HepG2 (cell line): Measurements from ENCODE around the gene TBC1D22A. TPM values are rescaled to one million over a fixed set of nuclear protein-coding genes. Genes with fewer than 3 reads are reported as not detected.
A peak's percentile ranks its signal among the peaks of the same experiment; 100 is the strongest.

Source experiments
- LCORL ChIP-seq, 2 experiments: fragments of 450-650 bp in 1 of 2; sonication (generic) in 1 of 2; formaldehyde crosslinking in 1 of 2; IDR thresholded peaks; 2 replicates each; pipeline versions ENCODE4 v1.5.0 to v1.6.1; 2017 to 2020; ENCODE audit warnings: antibody characterized with exemption in 1 of 2, missing genetic modification reagents in 1 of 2
- MED13 ChIP-seq: sonication (generic); formaldehyde crosslinking; IDR thresholded peaks from 2 replicates; pipeline ENCODE4 v1.5.0; 2020; ENCODE audit warnings: missing genetic modification reagents
- PHF21A ChIP-seq: sonication (generic); formaldehyde crosslinking; IDR thresholded peaks from 2 replicates; pipeline ENCODE4 v1.5.0; 2020; ENCODE audit warnings: mild to moderate bottlenecking, missing genetic modification reagents
- STAG1 ChIP-seq: sonication (generic); formaldehyde crosslinking; IDR thresholded peaks from 2 replicates; pipeline ENCODE4 v1.4.0; 2020; ENCODE audit warnings: missing genetic modification reagents
- XRCC5 ChIP-seq: fragments of 200-400 bp; formaldehyde crosslinking; optimal IDR thresholded peaks from 2 replicates; pipeline ENCODE3; 2017; ENCODE audit warnings: mild to moderate bottlenecking, low read length
- ZNF331 ChIP-seq: sonication (generic); formaldehyde crosslinking; IDR thresholded peaks from 2 replicates; pipeline ENCODE4 v1.4.0; 2020; ENCODE audit warnings: missing genetic modification reagents
- ZNF333 ChIP-seq: sonication (generic); formaldehyde crosslinking; IDR thresholded peaks from 2 replicates; pipeline ENCODE4 v1.4.0; 2020; ENCODE audit warnings: mild to moderate bottlenecking, missing genetic modification reagents, borderline replicate concordance
- polyA plus RNA-seq, 8 experiments: library from polyadenylated mRNA; depleted of rRNA in 3 of 8; stranded (reverse) in 7 of 8; unstranded in 1 of 8; fragments of >200 nt; fragmentation: Illumina TruSeq in 4 of 8; extraction: Trizol in 4 of 8; gene quantifications; 2 replicates each; pipeline versions ENCODE4 v1.2.1 to v1.2.3, GENCODE V29; 2011 to 2016; ENCODE audit warnings: low read depth in 4 of 8, missing spikeins in 1 of 8, mixed read lengths in 1 of 8; ENCODE audit not compliant: insufficient read depth in 1 of 8
- total RNA-seq, 5 experiments: library from RNA; depleted of rRNA; stranded (reverse); fragments of >200 nt; fragmentation: Illumina TruSeq; extraction: Trizol; gene quantifications; 2 replicates each; pipeline ENCODE4 v1.2.3, GENCODE V29; 2016; ENCODE audit warnings: low read depth in 1 of 5
- TF ChIP-seq, protein P1 (sequence below): sonication (generic); formaldehyde crosslinking; IDR thresholded peaks from 2 replicates; pipeline ENCODE4 v1.5.1; 2020; ENCODE audit warnings: mild to moderate bottlenecking, missing genetic modification reagents, moderate library complexity
- TF ChIP-seq, protein P2 (sequence below): sonication (generic); formaldehyde crosslinking; IDR thresholded peaks from 2 replicates; pipeline ENCODE4 v1.4.0; 2020; ENCODE audit warnings: missing genetic modification reagents
- TF ChIP-seq, protein P3 (sequence below), 2 experiments: sonication (generic) in 1 of 2; formaldehyde crosslinking in 1 of 2; IDR thresholded peaks; 2 replicates each; pipeline versions ENCODE4 v1.5.1 to v1.6.1; 2011 to 2020; ENCODE audit warnings: borderline replicate concordance in 1 of 2, low read depth in 1 of 2, low read length in 1 of 2, mild to moderate bottlenecking in 1 of 2, missing genetic modification reagents in 1 of 2, moderate library complexity in 1 of 2
- TF ChIP-seq, protein P4 (sequence below): IDR thresholded peaks from 2 replicates; pipeline ENCODE4 v1.6.1; 2012; ENCODE audit warnings: inconsistent platforms
- TF ChIP-seq, protein P5 (sequence below): sonication (generic); formaldehyde crosslinking; IDR thresholded peaks from 2 replicates; pipeline ENCODE4 v1.5.0; 2020; ENCODE audit warnings: mild to moderate bottlenecking, missing genetic modification reagents
- TF ChIP-seq, protein P6 (sequence below): sonication (generic); formaldehyde crosslinking; IDR thresholded peaks from 2 replicates; pipeline ENCODE4 v1.4.0; 2020; ENCODE audit warnings: low read depth, mild to moderate bottlenecking, missing genetic modification reagents

The TBC1D22A gene
- total and polyA plus RNA-seq, 2 of the 13 experiments (the other 11 are each of a cell fraction or from before 2014, with no cell fraction given), result 17.3 to 18.0 TPM

DNA sequence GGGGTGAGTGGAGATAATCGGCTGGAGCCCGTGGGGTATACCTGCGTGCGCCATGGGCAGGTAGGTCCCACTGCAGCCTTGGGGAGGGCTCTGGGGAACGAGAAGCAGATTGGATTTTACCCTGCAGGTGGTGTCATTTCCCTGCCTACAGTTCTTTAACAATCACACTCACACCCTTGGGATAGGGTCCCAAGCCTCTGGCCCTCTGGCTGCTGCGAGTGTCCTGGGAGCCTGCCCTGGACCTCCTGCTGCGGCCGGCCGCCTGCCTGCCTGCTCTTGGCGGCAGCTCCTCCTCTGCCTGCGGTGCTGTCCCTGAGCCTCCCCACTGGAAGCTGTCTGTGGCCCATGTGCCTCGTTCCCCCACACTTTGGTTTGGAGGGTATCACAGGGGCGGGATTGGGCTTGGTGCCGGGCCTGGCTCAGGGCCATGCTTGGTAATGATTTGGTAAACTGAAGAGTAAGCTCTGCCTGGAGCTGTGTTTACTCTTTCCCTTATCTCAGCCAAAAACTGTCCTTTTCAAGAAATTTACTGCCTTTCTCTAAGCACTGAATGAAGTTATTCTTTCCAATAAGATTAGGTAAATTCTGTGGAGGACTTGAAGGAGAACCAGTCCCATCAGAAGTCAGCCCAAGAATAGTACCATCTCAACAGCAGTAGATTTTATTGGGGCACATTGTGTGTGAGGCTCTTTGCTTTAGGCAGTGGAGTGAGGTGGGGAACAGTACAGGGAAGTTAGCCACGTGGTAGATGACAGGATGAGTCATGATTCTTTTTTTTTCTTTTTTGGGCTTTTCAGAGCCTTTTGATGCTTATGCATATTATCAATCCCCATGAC, 53.7 kb downstream of the TBC1D22A start (continued):
- TF ChIP-seq, protein P1, sequence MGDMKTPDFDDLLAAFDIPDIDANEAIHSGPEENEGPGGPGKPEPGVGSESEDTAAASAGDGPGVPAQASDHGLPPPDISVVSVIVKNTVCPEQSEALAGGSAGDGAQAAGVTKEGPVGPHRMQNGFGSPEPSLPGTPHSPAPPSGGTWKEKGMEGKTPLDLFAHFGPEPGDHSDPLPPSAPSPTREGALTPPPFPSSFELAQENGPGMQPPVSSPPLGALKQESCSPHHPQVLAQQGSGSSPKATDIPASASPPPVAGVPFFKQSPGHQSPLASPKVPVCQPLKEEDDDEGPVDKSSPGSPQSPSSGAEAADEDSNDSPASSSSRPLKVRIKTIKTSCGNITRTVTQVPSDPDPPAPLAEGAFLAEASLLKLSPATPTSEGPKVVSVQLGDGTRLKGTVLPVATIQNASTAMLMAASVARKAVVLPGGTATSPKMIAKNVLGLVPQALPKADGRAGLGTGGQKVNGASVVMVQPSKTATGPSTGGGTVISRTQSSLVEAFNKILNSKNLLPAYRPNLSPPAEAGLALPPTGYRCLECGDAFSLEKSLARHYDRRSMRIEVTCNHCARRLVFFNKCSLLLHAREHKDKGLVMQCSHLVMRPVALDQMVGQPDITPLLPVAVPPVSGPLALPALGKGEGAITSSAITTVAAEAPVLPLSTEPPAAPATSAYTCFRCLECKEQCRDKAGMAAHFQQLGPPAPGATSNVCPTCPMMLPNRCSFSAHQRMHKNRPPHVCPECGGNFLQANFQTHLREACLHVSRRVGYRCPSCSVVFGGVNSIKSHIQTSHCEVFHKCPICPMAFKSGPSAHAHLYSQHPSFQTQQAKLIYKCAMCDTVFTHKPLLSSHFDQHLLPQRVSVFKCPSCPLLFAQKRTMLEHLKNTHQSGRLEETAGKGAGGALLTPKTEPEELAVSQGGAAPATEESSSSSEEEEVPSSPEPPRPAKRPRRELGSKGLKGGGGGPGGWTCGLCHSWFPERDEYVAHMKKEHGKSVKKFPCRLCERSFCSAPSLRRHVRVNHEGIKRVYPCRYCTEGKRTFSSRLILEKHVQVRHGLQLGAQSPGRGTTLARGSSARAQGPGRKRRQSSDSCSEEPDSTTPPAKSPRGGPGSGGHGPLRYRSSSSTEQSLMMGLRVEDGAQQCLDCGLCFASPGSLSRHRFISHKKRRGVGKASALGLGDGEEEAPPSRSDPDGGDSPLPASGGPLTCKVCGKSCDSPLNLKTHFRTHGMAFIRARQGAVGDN, result peak; percentile 82
- TF ChIP-seq, protein P2, sequence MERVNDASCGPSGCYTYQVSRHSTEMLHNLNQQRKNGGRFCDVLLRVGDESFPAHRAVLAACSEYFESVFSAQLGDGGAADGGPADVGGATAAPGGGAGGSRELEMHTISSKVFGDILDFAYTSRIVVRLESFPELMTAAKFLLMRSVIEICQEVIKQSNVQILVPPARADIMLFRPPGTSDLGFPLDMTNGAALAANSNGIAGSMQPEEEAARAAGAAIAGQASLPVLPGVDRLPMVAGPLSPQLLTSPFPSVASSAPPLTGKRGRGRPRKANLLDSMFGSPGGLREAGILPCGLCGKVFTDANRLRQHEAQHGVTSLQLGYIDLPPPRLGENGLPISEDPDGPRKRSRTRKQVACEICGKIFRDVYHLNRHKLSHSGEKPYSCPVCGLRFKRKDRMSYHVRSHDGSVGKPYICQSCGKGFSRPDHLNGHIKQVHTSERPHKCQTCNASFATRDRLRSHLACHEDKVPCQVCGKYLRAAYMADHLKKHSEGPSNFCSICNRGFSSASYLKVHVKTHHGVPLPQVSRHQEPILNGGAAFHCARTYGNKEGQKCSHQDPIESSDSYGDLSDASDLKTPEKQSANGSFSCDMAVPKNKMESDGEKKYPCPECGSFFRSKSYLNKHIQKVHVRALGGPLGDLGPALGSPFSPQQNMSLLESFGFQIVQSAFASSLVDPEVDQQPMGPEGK (CRISPR knock-in tag), result 0 out of 2 replicates have a peak, but pooled peaks have one; percentile 3
- TF ChIP-seq XRCC5, result peak; percentile 69
- no peak for TF ChIP-seq ZNF333 (CRISPR knock-in tag)
- no peak for TF ChIP-seq LCORL (IDR thresholded peaks at IDR 0.05)
- TF ChIP-seq LCORL (CRISPR knock-in tag; IDR thresholded peaks at IDR 0.05), result peak; percentile 48; the same call in 1 of the 2 replicates
- no peak for TF ChIP-seq MED13 (CRISPR knock-in tag)
- TF ChIP-seq, protein P3, sequence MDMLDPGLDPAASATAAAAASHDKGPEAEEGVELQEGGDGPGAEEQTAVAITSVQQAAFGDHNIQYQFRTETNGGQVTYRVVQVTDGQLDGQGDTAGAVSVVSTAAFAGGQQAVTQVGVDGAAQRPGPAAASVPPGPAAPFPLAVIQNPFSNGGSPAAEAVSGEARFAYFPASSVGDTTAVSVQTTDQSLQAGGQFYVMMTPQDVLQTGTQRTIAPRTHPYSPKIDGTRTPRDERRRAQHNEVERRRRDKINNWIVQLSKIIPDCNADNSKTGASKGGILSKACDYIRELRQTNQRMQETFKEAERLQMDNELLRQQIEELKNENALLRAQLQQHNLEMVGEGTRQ (IDR thresholded peaks at IDR 0.05; ENCODE audit: low read depth, low read length), result no peak
- TF ChIP-seq, protein P3 (CRISPR knock-in tag; IDR thresholded peaks at IDR 0.05; ENCODE audit: borderline replicate concordance), result 0 out of 2 replicates have a peak, but pooled peaks have one; percentile 19
- TF ChIP-seq PHF21A (CRISPR knock-in tag), result peak; percentile 37; the same call in 1 of the 2 replicates
- TF ChIP-seq, protein P4, sequence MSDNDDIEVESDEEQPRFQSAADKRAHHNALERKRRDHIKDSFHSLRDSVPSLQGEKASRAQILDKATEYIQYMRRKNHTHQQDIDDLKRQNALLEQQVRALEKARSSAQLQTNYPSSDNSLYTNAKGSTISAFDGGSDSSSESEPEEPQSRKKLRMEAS, result peak; percentile 13; the same call in 1 of the 2 replicates
- TF ChIP-seq, protein P5, sequence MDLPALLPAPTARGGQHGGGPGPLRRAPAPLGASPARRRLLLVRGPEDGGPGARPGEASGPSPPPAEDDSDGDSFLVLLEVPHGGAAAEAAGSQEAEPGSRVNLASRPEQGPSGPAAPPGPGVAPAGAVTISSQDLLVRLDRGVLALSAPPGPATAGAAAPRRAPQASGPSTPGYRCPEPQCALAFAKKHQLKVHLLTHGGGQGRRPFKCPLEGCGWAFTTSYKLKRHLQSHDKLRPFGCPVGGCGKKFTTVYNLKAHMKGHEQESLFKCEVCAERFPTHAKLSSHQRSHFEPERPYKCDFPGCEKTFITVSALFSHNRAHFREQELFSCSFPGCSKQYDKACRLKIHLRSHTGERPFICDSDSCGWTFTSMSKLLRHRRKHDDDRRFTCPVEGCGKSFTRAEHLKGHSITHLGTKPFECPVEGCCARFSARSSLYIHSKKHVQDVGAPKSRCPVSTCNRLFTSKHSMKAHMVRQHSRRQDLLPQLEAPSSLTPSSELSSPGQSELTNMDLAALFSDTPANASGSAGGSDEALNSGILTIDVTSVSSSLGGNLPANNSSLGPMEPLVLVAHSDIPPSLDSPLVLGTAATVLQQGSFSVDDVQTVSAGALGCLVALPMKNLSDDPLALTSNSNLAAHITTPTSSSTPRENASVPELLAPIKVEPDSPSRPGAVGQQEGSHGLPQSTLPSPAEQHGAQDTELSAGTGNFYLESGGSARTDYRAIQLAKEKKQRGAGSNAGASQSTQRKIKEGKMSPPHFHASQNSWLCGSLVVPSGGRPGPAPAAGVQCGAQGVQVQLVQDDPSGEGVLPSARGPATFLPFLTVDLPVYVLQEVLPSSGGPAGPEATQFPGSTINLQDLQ (CRISPR knock-in tag), result no peak
- peak; percentile 23; the same call in 1 of the 2 replicates for TF ChIP-seq ZNF331 (CRISPR knock-in tag)
- TF ChIP-seq STAG1, result peak; percentile 43
- TF ChIP-seq, protein P6, sequence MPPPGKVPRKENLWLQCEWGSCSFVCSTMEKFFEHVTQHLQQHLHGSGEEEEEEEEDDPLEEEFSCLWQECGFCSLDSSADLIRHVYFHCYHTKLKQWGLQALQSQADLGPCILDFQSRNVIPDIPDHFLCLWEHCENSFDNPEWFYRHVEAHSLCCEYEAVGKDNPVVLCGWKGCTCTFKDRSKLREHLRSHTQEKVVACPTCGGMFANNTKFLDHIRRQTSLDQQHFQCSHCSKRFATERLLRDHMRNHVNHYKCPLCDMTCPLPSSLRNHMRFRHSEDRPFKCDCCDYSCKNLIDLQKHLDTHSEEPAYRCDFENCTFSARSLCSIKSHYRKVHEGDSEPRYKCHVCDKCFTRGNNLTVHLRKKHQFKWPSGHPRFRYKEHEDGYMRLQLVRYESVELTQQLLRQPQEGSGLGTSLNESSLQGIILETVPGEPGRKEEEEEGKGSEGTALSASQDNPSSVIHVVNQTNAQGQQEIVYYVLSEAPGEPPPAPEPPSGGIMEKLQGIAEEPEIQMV, result 0 out of 2 replicates have a peak, but pooled peaks have one; percentile 33
